ENCODE measurements around the gene SEC22A. TPM values are rescaled to one million over a fixed set of nuclear protein-coding genes. Genes with fewer than 3 reads are reported as not detected.

The SEC22A gene
- total RNA-seq, 1 donor, result 41.9 TPM

DNA sequence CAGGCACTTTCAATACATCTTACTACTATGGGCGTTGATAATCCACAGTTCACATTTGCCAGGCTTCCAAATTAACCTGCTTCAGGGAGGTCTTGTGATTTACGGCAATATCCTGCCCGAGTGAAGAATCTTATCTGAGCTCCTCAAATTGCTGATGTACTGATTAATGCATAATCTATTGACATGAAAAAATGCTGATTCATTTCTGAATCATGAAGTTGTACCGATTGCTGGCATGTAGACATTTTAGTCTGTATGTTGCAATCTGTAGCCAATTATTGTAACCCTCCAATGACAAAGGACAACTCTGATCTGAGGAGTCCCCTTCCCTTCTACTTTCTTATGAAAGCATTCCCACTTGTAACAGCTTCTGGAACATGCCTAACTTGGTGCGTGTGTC is 97.2 kb downstream of the SEC22A start:
- TF ChIP-seq, protein P1, sequence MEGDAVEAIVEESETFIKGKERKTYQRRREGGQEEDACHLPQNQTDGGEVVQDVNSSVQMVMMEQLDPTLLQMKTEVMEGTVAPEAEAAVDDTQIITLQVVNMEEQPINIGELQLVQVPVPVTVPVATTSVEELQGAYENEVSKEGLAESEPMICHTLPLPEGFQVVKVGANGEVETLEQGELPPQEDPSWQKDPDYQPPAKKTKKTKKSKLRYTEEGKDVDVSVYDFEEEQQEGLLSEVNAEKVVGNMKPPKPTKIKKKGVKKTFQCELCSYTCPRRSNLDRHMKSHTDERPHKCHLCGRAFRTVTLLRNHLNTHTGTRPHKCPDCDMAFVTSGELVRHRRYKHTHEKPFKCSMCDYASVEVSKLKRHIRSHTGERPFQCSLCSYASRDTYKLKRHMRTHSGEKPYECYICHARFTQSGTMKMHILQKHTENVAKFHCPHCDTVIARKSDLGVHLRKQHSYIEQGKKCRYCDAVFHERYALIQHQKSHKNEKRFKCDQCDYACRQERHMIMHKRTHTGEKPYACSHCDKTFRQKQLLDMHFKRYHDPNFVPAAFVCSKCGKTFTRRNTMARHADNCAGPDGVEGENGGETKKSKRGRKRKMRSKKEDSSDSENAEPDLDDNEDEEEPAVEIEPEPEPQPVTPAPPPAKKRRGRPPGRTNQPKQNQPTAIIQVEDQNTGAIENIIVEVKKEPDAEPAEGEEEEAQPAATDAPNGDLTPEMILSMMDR (IDR thresholded peaks at IDR 0.05; ENCODE audit: insufficient read depth, low read depth, low read length), result no peak
- no peak for DNase-seq (ENCODE audit: low read depth)
- no peak overlapping the region for H3K4me3 ChIP-seq (ENCODE audit: low read depth, low read length)

DNA sequence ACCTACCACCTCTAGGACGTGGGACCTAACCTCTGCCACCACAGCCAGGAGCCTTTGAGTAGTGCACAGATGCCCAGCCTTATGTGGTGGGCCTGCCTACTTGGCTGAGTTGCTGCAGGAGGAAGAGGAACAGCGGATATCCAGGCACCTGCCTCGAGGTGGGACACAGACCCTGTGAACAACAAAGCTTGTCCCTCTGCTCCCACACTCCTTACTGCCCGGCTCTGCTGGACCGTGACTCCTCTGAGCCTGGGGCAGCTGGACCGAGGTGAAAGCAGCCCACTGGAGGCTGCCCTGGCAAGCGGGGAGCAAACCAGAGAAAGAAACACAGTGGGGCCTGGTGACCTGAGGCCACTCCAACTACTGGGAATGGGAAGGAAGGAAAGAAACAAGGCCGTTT is 97.8 kb downstream of the SEC22A start:
- no peak for DNase-seq (ENCODE audit: low read depth)
- no peak overlapping the region for H3K4me3 ChIP-seq (ENCODE audit: low read depth, low read length)
- TF ChIP-seq, protein P1 (IDR thresholded peaks at IDR 0.05; ENCODE audit: insufficient read depth, low read depth, low read length), result no peak

DNA sequence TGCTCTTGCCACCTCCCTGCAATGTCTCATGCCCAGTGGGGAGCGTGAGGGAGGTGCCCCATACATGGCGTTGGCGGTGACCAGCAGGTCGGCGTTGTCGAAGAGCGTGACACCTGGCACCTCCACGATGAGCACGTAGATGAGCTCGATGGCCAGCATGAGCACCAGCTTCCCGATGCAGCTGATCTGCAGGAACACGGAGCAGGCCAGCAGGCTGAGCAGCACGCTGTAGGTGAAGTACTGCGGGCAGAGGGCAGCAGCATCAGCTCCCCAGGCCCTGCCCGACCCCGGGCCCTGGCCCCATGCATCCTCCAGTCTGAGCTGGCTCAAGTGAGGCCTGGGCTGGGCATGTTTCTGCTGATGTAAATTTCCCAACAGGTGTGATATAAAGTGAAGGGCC is 98.3 kb downstream of the SEC22A start:
- no peak for DNase-seq (ENCODE audit: low read depth)
- H3K4me3 ChIP-seq (ENCODE audit: low read depth, low read length), result no peak overlapping the region
- TF ChIP-seq, protein P1 (IDR thresholded peaks at IDR 0.05; ENCODE audit: insufficient read depth, low read depth, low read length), result no peak

DNA sequence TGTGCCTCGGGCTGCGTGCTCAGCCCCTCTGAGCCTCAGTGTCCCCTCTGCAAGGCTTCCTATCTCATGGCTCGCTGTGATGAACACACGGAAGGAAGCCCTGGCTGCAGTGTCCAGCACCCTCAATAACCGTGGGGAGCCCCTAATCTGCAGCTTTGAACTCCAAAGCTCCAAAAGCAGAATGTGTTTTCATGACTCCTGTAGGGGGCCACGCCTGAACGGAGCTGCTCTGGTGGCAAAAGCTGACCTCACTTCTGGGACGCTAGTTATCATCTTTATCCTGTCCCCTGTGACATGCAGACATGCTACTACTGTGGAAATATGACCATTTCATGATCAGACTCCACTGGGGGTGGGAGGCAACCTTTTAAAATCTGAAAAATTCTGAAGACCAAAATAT is 98.8 kb downstream of the SEC22A start:
- DNase-seq (ENCODE audit: low read depth), result no peak
- TF ChIP-seq, protein P1 (IDR thresholded peaks at IDR 0.05; ENCODE audit: insufficient read depth, low read depth, low read length), result no peak
- no peak overlapping the region for H3K4me3 ChIP-seq (ENCODE audit: low read depth, low read length)

DNA sequence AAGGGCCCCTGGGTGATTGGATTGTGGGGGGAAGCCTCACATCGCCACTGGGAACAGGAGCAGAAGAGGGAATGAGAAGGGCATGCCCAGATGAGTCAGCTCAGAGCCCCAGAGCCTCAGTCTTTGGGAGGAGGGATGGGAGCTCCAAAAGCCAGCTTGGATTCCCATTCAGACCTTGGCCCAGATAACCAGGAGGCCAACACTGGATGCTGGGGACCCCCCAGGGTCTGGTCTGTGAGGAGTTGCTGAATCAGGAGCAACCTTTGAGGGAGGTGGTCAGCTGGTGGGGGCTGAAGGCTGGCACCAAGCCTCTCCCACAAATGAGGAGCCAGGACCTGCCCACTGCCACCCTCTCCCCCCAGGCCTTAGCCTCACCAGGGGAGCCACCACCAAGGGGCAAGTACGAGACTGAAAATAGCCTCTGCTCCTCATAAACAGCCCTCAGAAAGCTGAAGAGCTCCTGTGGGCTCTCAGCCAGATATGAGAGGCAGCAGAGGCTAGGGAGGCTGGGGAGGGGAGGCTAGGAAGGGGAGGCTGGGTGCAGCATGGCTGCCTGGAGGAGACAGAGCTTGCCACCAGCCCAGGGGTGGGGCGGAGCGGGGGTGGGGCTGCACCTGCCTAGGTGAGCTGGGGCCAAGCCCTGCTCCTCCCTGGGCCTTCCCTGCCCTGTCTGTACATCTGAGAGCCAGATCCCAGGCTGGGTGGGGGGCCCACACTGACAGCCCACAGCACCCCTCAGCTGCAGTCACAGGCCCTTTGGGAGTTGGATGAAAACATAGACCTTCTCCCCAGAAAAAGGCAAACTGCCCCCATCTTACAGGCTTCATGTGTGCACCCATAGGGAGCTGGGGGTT is 99.8 kb downstream of the SEC22A start:
- H3K4me3 ChIP-seq (ENCODE audit: low read depth, low read length), result no peak overlapping the region
- DNase-seq (ENCODE audit: low read depth), result no peak
- TF ChIP-seq, protein P1 (IDR thresholded peaks at IDR 0.05; ENCODE audit: insufficient read depth, low read depth, low read length), result no peak

DNA sequence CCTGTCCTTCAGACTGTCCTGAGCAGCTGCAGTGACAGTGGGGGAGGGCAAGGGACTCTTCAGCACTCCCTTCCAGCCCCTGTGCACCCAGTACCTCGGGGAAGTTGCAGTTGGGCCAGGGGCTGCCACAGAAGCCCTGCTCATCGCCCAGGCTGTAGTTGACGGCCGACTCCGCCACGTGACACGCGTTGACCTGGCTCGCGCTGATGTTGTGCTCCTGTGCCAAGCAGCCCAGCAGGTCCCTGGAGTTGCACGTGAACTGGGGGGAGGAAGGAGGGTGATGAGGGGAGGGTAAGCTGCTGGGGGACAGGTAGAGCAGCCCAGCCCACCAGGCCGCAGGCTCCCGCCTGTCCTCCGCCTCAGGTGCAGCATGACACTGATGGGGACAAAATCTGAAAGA is 101.2 kb downstream of the SEC22A start:
- TF ChIP-seq, protein P1 (IDR thresholded peaks at IDR 0.05; ENCODE audit: insufficient read depth, low read depth, low read length), result no peak
- DNase-seq (ENCODE audit: low read depth), result no peak
- H3K4me3 ChIP-seq (ENCODE audit: low read depth, low read length), result no peak overlapping the region
